Ishikawa (cell line): ENCODE data around the gene BMERB1.

Source experiments
- CEBPB ChIP-seq: IDR thresholded peaks from 2 replicates; pipeline ENCODE4 v1.6.1; 2012
- EGR1 ChIP-seq: IDR thresholded peaks from 2 replicates; pipeline ENCODE4 v1.6.1; 2012
- EP300 ChIP-seq: IDR thresholded peaks from 2 replicates; pipeline ENCODE4 v1.6.1; 2012; ENCODE audit warnings: borderline replicate concordance
- REST ChIP-seq: IDR thresholded peaks from 2 replicates; pipeline ENCODE4 v1.6.1; 2012; ENCODE audit warnings: low read depth, mild to moderate bottlenecking
- TEAD4 ChIP-seq: IDR thresholded peaks from 2 replicates; pipeline ENCODE4 v1.6.1; 2012

DNA sequence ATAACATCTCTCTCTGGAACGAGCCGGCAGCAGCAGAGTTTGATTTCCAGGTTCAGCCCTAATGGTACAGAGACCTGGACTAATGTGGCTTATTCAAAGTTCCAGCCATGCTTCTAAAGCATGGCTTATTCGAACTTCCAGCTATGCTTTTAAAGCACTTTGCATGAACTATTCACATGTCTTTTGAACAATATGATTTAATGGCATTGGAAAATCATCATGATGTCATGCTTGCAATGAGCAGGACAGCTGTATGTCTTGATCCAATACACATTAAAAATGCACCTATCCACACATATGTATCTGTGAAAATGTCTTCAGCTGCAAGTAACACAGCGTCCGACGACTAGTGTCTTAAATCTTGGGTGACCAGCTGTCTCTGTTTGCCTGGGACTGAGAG is 122.9 kb downstream of the BMERB1 start:
- TF ChIP-seq EGR1 (no peak), TEAD4 (no peak), REST (no peak), EP300 (no peak), CEBPB (no peak)
